GM18951 (cell line): ENCODE data around the gene SPATA20.

Source experiments
- POLR2A ChIP-seq: IDR thresholded peaks from 4 replicates; pipeline ENCODE4 v1.6.1; 2011; ENCODE audit warnings: mild to moderate bottlenecking; ENCODE audit not compliant: insufficient read length, insufficient read depth; ENCODE audit errors: extremely low read depth
- in situ Hi-C: fragments of 300-500 bp; cut with MboI; formaldehyde crosslinking; loops from one replicate; pipeline ENCODE4 v1.12.0; 2022; ENCODE audit warnings: low sequenced_read_pairs, mixed read lengths, inconsistent platforms; ENCODE audit not compliant: unreplicated experiment

Gene SPATA20

GRCh38 chr17:50547035-50547735 is at the start of gene SPATA20:
TSS of gene SPATA20 (plus strand) at chr17:50547174. CDS start at chr17:50547209, 35 bp downstream.
- TF ChIP-seq POLR2A = peak; percentile 93
- in situ Hi-C loops = no loop called here

- no peak for TF ChIP-seq POLR2A
- in situ Hi-C loops = no loop called here
Observed at GRCh38 chr17:50498021-50498874, 48.7 kb upstream of the SPATA20 start.

GRCh38 chr17:50499270-50499669 is 47.7 kb upstream of the SPATA20 start:
- in situ Hi-C loops = no loop called here

GRCh38 chr17:50499721-50500120 is 47.3 kb upstream of the SPATA20 start:
- in situ Hi-C loops = no loop called here
- no peak for TF ChIP-seq POLR2A

More at GRCh38 chr17:50499270-50499669, 47.7 kb upstream of the SPATA20 start:
- no peak for TF ChIP-seq POLR2A

- no peak for TF ChIP-seq POLR2A
- in situ Hi-C loops = no loop called here
Observed at GRCh38 chr17:50501054-50501453, 45.9 kb upstream of the SPATA20 start.

GRCh38 chr17:50502301-50502990 is 44.5 kb upstream of the SPATA20 start:
- in situ Hi-C loops = no loop called here

GRCh38 chr17:50505591-50506130 is 41.3 kb upstream of the SPATA20 start:
- in situ Hi-C loops = no loop called here

More at GRCh38 chr17:50502301-50502990, 44.5 kb upstream of the SPATA20 start:
- TF ChIP-seq POLR2A = no peak

GRCh38 chr17:50506298-50506697 is 40.7 kb upstream of the SPATA20 start:
- TF ChIP-seq POLR2A = no peak
- in situ Hi-C loops = no loop called here

More at GRCh38 chr17:50505591-50506130, 41.3 kb upstream of the SPATA20 start:
- TF ChIP-seq POLR2A = no peak

GRCh38 chr17:50507871-50508572 is 39.0 kb upstream of the SPATA20 start, which contains the start of gene MYCBPAP:
TSS of gene MYCBPAP (plus strand) at chr17:50508439. CDS start at chr17:50508675, 236 bp downstream.
- in situ Hi-C loops = no loop called here
- peak; percentile 58 for TF ChIP-seq POLR2A

- in situ Hi-C loops = no loop called here
Observed at GRCh38 chr17:50508573-50509460, 38.2 kb upstream of the SPATA20 start.

GRCh38 chr17:50511058-50511457 is 35.9 kb upstream of the SPATA20 start:
- TF ChIP-seq POLR2A = no peak
- in situ Hi-C loops = no loop called here

More at GRCh38 chr17:50508573-50509460, 38.2 kb upstream of the SPATA20 start:
- no peak for TF ChIP-seq POLR2A
